Right cardiac atrium (tissue), 5 donors: Measurements from ENCODE around the gene RALGPS2. TPM values are rescaled to one million over a fixed set of nuclear protein-coding genes. Genes with fewer than 3 reads are reported as not detected.

ENCODE experiments used
- ATAC-seq, 2 donors: fragments of 200-7000 bp; cut with Tn5 transposase; one replicate each; pipeline versions ENCODE4 v1.8.0 to v1.9.1; 2020; ENCODE audit warnings: moderate library complexity in 2 of 2, mild to moderate bottlenecking in 1 of 2
- DNase-seq, 3 donors: peaks; one replicate each; pipeline ENCODE4 v3.0.0-alpha.2; 2020
- H3K27ac ChIP-seq: one replicate; pipeline ENCODE4 v1.5.1; 2013; ENCODE audit warnings: mild to moderate bottlenecking, low read length, control low read depth, moderate library complexity
- H3K27me3 ChIP-seq: one replicate; pipeline ENCODE4 v1.6.1; 2013; ENCODE audit not compliant: control insufficient read depth, insufficient read depth
- H3K4me1 ChIP-seq: one replicate; pipeline ENCODE4 v1.6.1; 2013; ENCODE audit warnings: low read length; ENCODE audit not compliant: control insufficient read depth, insufficient read depth
- H3K4me3 ChIP-seq: one replicate; pipeline ENCODE4 v1.5.1; 2013; ENCODE audit warnings: low read length, control low read depth
- H3K9me3 ChIP-seq: one replicate; pipeline ENCODE4 v1.6.1; 2013; ENCODE audit warnings: low read length; ENCODE audit not compliant: control insufficient read depth
- WGBS: extraction: QIAGEN DNeasy Blood & Tissue Kit; methylation state at CpG from one replicate; pipeline ENCODE4 v1.1.7; 2013; 5-methylcytosine and 5-hydroxymethylcytosine counted together
- intact Hi-C, 4 donors: fragments of 100-400 bp; cut with DNase I; formaldehyde crosslinking; loops; one replicate each; pipeline versions ENCODE4 v1.11.0 to v1.14.0; 2022 to 2023
- polyA plus RNA-seq: library from polyadenylated mRNA; stranded (reverse); fragments of 200-250 nt; gene quantifications from one replicate; pipeline ENCODE4 v1.2.3, GENCODE V29; 2013
- total RNA-seq, 4 donors: library from RNA; stranded (reverse); fragmentation: NEBNext Ultra II Directional; extraction: Animal tissue kit (Norgen Biotek cat#: 25700); gene quantifications; one replicate each; pipeline ENCODE4 v1.2.1, GENCODE V29; 2021
- donor health status: healthy with polysubstance abuse.
- donor health status: DM: no; HTN: yes; CAD: no.
- donor health status: DM: no; HTN: no; CAD: no.
- donor health status: DM: no; HTN: yes; CAD: no; lungs with severe emphysema.
- donor health status: DM: yes; HTN: yes; CAD: no.

Gene RALGPS2
- total and polyA plus RNA-seq, 5 donors = 4.6 to 16.8 (median 14.7) TPM

GRCh38 chr1:178953538-178954324 is 228.7 kb downstream of the RALGPS2 start:
- 63% methylated on average over 23 of the region's 23 CpGs for WGBS
- ATAC-seq = peak; percentile 23 to 40
- Histone ChIP-seq H3K27ac (no peak overlapping the region), H3K27me3 (no peaks in the 10 kb centered on the region), H3K4me3 (no peak overlapping the region), H3K4me1 (no peaks in the 10 kb centered on the region), H3K9me3 (no peaks in the 10 kb centered on the region)
- intact Hi-C loops = no loop called here
- DNase-seq = peak in 1 of 3 donors; percentile 66

GRCh38 chr1:178954325-178954690 is 229.3 kb downstream of the RALGPS2 start:
- ATAC-seq = no peak
- Histone ChIP-seq H3K4me1 (no peaks in the 10 kb centered on the region), H3K9me3 (no peaks in the 10 kb centered on the region), H3K4me3 (no peak overlapping the region), H3K27me3 (no peaks in the 10 kb centered on the region), H3K27ac (no peak overlapping the region)
- no peak for DNase-seq
- intact Hi-C loops = no loop called here
- 89% methylated on average over 11 of the region's 11 CpGs for WGBS

GRCh38 chr1:178954937-178955336 is 229.9 kb downstream of the RALGPS2 start:
- no peaks in the 10 kb centered on the region for H3K9me3 ChIP-seq
- no peak overlapping the region for H3K27ac ChIP-seq
- no peak for DNase-seq
- no peak for ATAC-seq
- H3K4me1 ChIP-seq = no peaks in the 10 kb centered on the region
- 73% methylated on average over 6 of the region's 6 CpGs for WGBS
- H3K4me3 ChIP-seq = no peak overlapping the region
- no peaks in the 10 kb centered on the region for H3K27me3 ChIP-seq
- intact Hi-C loops = no loop called here

- 80% methylated on average over 1 of the region's 1 CpG for WGBS
Observed at GRCh38 chr1:178955391-178955954, 230.4 kb downstream of the RALGPS2 start.

GRCh38 chr1:178958491-178958890 is 233.4 kb downstream of the RALGPS2 start:
- ATAC-seq = no peak
- Histone ChIP-seq H3K27ac (no peak overlapping the region), H3K9me3 (no peaks in the 10 kb centered on the region), H3K27me3 (no peaks in the 10 kb centered on the region), H3K4me1 (no peaks in the 10 kb centered on the region), H3K4me3 (no peak overlapping the region)
- 89% methylated on average over 9 of the region's 9 CpGs for WGBS
- intact Hi-C loops = no loop called here
- DNase-seq = no peak

More at GRCh38 chr1:178955391-178955954, 230.4 kb downstream of the RALGPS2 start:
- H3K27me3 ChIP-seq = no peaks in the 10 kb centered on the region
- no peaks in the 10 kb centered on the region for H3K9me3 ChIP-seq
- no peaks in the 10 kb centered on the region for H3K4me1 ChIP-seq
- intact Hi-C loops = no loop called here
- ATAC-seq (no peak), DNase-seq (no peak)
- no peak overlapping the region for H3K4me3 ChIP-seq
- H3K27ac ChIP-seq = no peak overlapping the region

GRCh38 chr1:178959543-178960460 is 234.8 kb downstream of the RALGPS2 start:
- no peaks in the 10 kb centered on the region for H3K27me3 ChIP-seq
- ATAC-seq = no peak
- intact Hi-C loops = no loop called here
- DNase-seq = no peak
- no peaks in the 10 kb centered on the region for H3K4me1 ChIP-seq
- no peak overlapping the region for H3K4me3 ChIP-seq
- WGBS = 87% methylated on average over 17 of the region's 17 CpGs
- H3K27ac ChIP-seq = no peak overlapping the region
- no peaks in the 10 kb centered on the region for H3K9me3 ChIP-seq

- H3K9me3 ChIP-seq = no peaks in the 10 kb centered on the region
- WGBS = 58% methylated on average over 9 of the region's 9 CpGs
- DNase-seq (no peak), ATAC-seq (no peak)
- intact Hi-C loops = no loop called here
- no peaks in the 10 kb centered on the region for H3K27me3 ChIP-seq
- no peak overlapping the region for H3K27ac ChIP-seq
- no peaks in the 10 kb centered on the region for H3K4me1 ChIP-seq
- no peak overlapping the region for H3K4me3 ChIP-seq
Observed at GRCh38 chr1:178960482-178961240, 235.6 kb downstream of the RALGPS2 start.

GRCh38 chr1:178961331-178961730 is 236.3 kb downstream of the RALGPS2 start:
- ATAC-seq (no peak), DNase-seq (no peak)
- Histone ChIP-seq H3K4me3 (no peak overlapping the region), H3K27me3 (no peaks in the 10 kb centered on the region), H3K9me3 (no peaks in the 10 kb centered on the region), H3K4me1 (no peaks in the 10 kb centered on the region), H3K27ac (no peak overlapping the region)
- 92% methylated on average over 4 of the region's 4 CpGs for WGBS
- intact Hi-C loops = no loop called here

GRCh38 chr1:178961868-178962267 is 236.8 kb downstream of the RALGPS2 start:
- WGBS = 97% methylated on average over 3 of the region's 3 CpGs

GRCh38 chr1:178962853-178963711 is 238.0 kb downstream of the RALGPS2 start:
- H3K9me3 ChIP-seq = no peaks in the 10 kb centered on the region
- no peaks in the 10 kb centered on the region for H3K4me1 ChIP-seq
- H3K27me3 ChIP-seq = no peaks in the 10 kb centered on the region
- no peak overlapping the region for H3K4me3 ChIP-seq
- 57% methylated on average over 10 of the region's 10 CpGs for WGBS
- intact Hi-C loops = no loop called here
- no peak for DNase-seq
- peak overlapping the region; percentile 8 for H3K27ac ChIP-seq
- peak in 1 of 2 donors; percentile 25 for ATAC-seq

More at GRCh38 chr1:178961868-178962267, 236.8 kb downstream of the RALGPS2 start:
- Histone ChIP-seq H3K4me3 (no peak overlapping the region), H3K4me1 (no peaks in the 10 kb centered on the region), H3K27ac (no peak overlapping the region), H3K27me3 (no peaks in the 10 kb centered on the region), H3K9me3 (no peaks in the 10 kb centered on the region)
- ATAC-seq (no peak), DNase-seq (no peak)
- intact Hi-C loops = no loop called here
